IMR-90 (cell line): Measurements from ENCODE around the gene ALKAL2. TPM values are rescaled to one million over a fixed set of nuclear protein-coding genes. Genes with fewer than 3 reads are reported as not detected.

Experiments used
- ATAC-seq: fragments of 200-7000 bp; cut with Tn5 transposase; 2 replicates; pipeline ENCODE4 v1.9.1; 2020; ENCODE audit warnings: low read depth, mild to moderate bottlenecking, moderate library complexity
- BruUV-seq: library from RNA; stranded (reverse); fragments of 400-500 nt; replicated peaks from 2 replicates; lab custom pipeline; 2021; lab: Mats Ljungman, UMichigan
- CTCF ChIA-PET: fragments of 300-600 bp; formaldehyde crosslinking; extraction: SDS; loops from one replicate; lab custom pipeline; 2021; ENCODE audit warnings: antibody characterized with exemption; lab: Yijun Ruan, JAX
- POLR2A ChIA-PET: fragments of 300-600 bp; sonication (Branson Sonifier 250); formaldehyde crosslinking; loops from one replicate; lab custom pipeline; 2022; ENCODE audit warnings: antibody characterized with exemption; ENCODE audit not compliant: unreplicated experiment; lab: Charles Lee
- DNase-seq: peaks from one replicate; pipeline ENCODE4 v3.0.0; 2013
- H2AFZ ChIP-seq: replicated peaks from 2 replicates; pipeline ENCODE3; 2013; ENCODE audit warnings: low read length, mild to moderate bottlenecking; ENCODE audit not compliant: poor library complexity
- H2AK5ac ChIP-seq: 2 replicates; pipeline ENCODE4 v1.6.1; 2013; ENCODE audit warnings: low read depth, low read length, inconsistent platforms
- H2AK9ac ChIP-seq: replicated peaks from 2 replicates; pipeline ENCODE3; 2013; ENCODE audit warnings: mild to moderate bottlenecking, low read depth, low read length, moderate library complexity; ENCODE audit not compliant: poor library complexity
- H2BK120ac ChIP-seq: 2 replicates; pipeline ENCODE4 v1.6.1; 2013; ENCODE audit warnings: low read depth, low read length, inconsistent platforms
- H2BK15ac ChIP-seq: 3 replicates; pipeline ENCODE4 v1.6.1; 2013; ENCODE audit warnings: low read depth, low read length, inconsistent platforms
- H2BK20ac ChIP-seq: 2 replicates; pipeline ENCODE4 v1.6.1; 2013; ENCODE audit warnings: low read depth, mild to moderate bottlenecking, inconsistent platforms, low read length, moderate library complexity
- H2BK5ac ChIP-seq: 2 replicates; pipeline ENCODE4 v1.6.1; 2013; ENCODE audit warnings: mild to moderate bottlenecking, low read depth, low read length, inconsistent platforms; ENCODE audit not compliant: poor library complexity, severe bottlenecking
- H3K14ac ChIP-seq: replicated peaks from 2 replicates; pipeline ENCODE4 v1.6.1; 2013; ENCODE audit warnings: low read depth, low read length, inconsistent platforms
- H3K18ac ChIP-seq: 2 replicates; pipeline ENCODE4 v1.6.1; 2013; ENCODE audit warnings: low read depth, low read length, control low read depth
- H3K23ac ChIP-seq: 2 replicates; pipeline ENCODE4 v1.6.1; 2013; ENCODE audit warnings: low read depth, low read length, inconsistent platforms
- H3K27ac ChIP-seq: 2 replicates; pipeline ENCODE4 v1.5.1; 2013; ENCODE audit warnings: mild to moderate bottlenecking, control low read depth, low read length; ENCODE audit not compliant: insufficient read depth
- H3K27me3 ChIP-seq: 2 replicates; pipeline ENCODE4 v1.6.1; 2013; ENCODE audit warnings: low read length; ENCODE audit not compliant: control insufficient read depth, insufficient read depth
- H3K36me3 ChIP-seq: 2 replicates; pipeline ENCODE4 v1.6.1; 2013; ENCODE audit warnings: low read length, mixed read lengths; ENCODE audit not compliant: control insufficient read depth, insufficient read depth
- H3K4ac ChIP-seq: 2 replicates; pipeline ENCODE4 v1.6.1; 2013; ENCODE audit warnings: low read depth, low read length, inconsistent platforms
- H3K4me1 ChIP-seq: 2 replicates; pipeline ENCODE4 v1.6.1; 2013; ENCODE audit warnings: low read length, mixed read lengths; ENCODE audit not compliant: control insufficient read depth, insufficient read depth
- H3K4me2 ChIP-seq: 2 replicates; pipeline ENCODE4 v1.6.1; 2013; ENCODE audit warnings: low read depth, mild to moderate bottlenecking, control low read depth, low read length, moderate library complexity
- H3K4me3 ChIP-seq: 2 replicates; pipeline ENCODE4 v1.5.1; 2013; ENCODE audit warnings: low read depth, mild to moderate bottlenecking, control low read depth, low read length, moderate library complexity; ENCODE audit not compliant: insufficient read depth
- H3K56ac ChIP-seq: 2 replicates; pipeline ENCODE4 v1.6.1; 2013; ENCODE audit warnings: low read length, inconsistent platforms; ENCODE audit not compliant: insufficient read depth; ENCODE audit errors: extremely low read depth
- H3K79me1 ChIP-seq, 2 experiments: 2 replicates each; pipeline ENCODE4 v1.6.1; 2013; ENCODE audit warnings: low read length in 2 of 2, inconsistent platforms in 1 of 2, low read depth in 1 of 2
- H3K9ac ChIP-seq: 2 replicates; pipeline ENCODE4 v1.6.1; 2013; ENCODE audit warnings: low read depth, low read length, control low read depth
- H3K9me1 ChIP-seq: 2 replicates; pipeline ENCODE4 v1.6.1; 2013; ENCODE audit warnings: low read length, inconsistent platforms; ENCODE audit not compliant: insufficient read depth
- H3K9me3 ChIP-seq: 2 replicates; pipeline ENCODE4 v1.6.1; 2013; ENCODE audit warnings: low read length; ENCODE audit not compliant: control insufficient read depth, insufficient read depth
- H4K20me1 ChIP-seq: 2 replicates; pipeline ENCODE4 v1.6.1; 2013; ENCODE audit warnings: low read length, inconsistent platforms; ENCODE audit not compliant: insufficient read depth
- H4K5ac ChIP-seq: 2 replicates; pipeline ENCODE4 v1.6.1; 2013; ENCODE audit warnings: mild to moderate bottlenecking, low read depth, low read length, control low read depth
- H4K8ac ChIP-seq, 2 experiments: 2 replicates each; pipeline ENCODE4 v1.6.1; 2013; ENCODE audit warnings: low read depth in 2 of 2, low read length in 2 of 2, control low read depth in 1 of 2, inconsistent platforms in 1 of 2
- H4K91ac ChIP-seq: 2 replicates; pipeline ENCODE4 v1.6.1; 2013; ENCODE audit warnings: low read depth, low read length, inconsistent platforms; ENCODE audit not compliant: insufficient read depth
- POLR2A ChIP-seq: IDR thresholded peaks from 2 replicates; pipeline ENCODE4 v1.6.1; 2012; ENCODE audit warnings: mild to moderate bottlenecking, low read depth, low read length
- RCOR1 ChIP-seq: IDR thresholded peaks from 2 replicates; pipeline ENCODE4 v1.6.1; 2012; ENCODE audit warnings: mild to moderate bottlenecking, low read length, improper control_type of control experiment; ENCODE audit not compliant: insufficient replicate concordance
- RFX5 ChIP-seq: IDR thresholded peaks from 2 replicates; pipeline ENCODE4 v1.8.0; 2012; ENCODE audit warnings: low read depth, mild to moderate bottlenecking, low read length, moderate library complexity
- SMC3 ChIP-seq: fragments of 150-350 bp; IDR thresholded peaks from 2 replicates; pipeline ENCODE4 v1.6.1; 2016; ENCODE audit warnings: low read depth, mild to moderate bottlenecking, antibody characterized with exemption, low read length, moderate library complexity
- WGBS, 2 experiments: methylation state at CpG; one replicate each; pipeline versions ENCODE4 v1.1.5 to v1.1.7; 2013; ENCODE audit warnings: missing lambda C conversion rate in 2 of 2; ENCODE audit not compliant: insufficient read length in 1 of 2; ENCODE audit errors: extremely low coverage in 2 of 2; 5-methylcytosine and 5-hydroxymethylcytosine counted together
- dilution Hi-C: fragments of 300-500 bp; cut with HindIII; formaldehyde crosslinking; loops from one replicate; pipeline ENCODE4 v1.14.3; 2018; ENCODE audit warnings: low sequenced_read_pairs; ENCODE audit not compliant: unreplicated experiment
- in situ Hi-C: fragments of 300-500 bp; cut with MboI; formaldehyde crosslinking; loops from 3 replicates; pipeline ENCODE4 v1.14.3; 2019; ENCODE audit warnings: low sequenced_read_pairs, inconsistent platforms, mixed read lengths
- intact Hi-C: fragments of 100-400 bp; cut with micrococcal nuclease; formaldehyde crosslinking; loops from 2 replicates; pipeline ENCODE4 v1.10.0; 2022
- polyA plus RNA-seq, 3 experiments: library from polyadenylated mRNA; depleted of rRNA; stranded (reverse); fragments of >200 nt; gene quantifications; 2 replicates each; pipeline ENCODE4 v1.2.3, GENCODE V29; 2012; ENCODE audit warnings: low replicate concordance in 1 of 3
- total RNA-seq: library from RNA; depleted of rRNA; stranded (reverse); fragments of >200 nt; gene quantifications from 2 replicates; pipeline ENCODE4 v1.2.3, GENCODE V29; 2012

ALKAL2 gene
- total and polyA plus RNA-seq, 2 of the 4 experiments (the other 2 are of a cell fraction), result not detected

GRCh38 chr2:281381-281780, 6.5 kb downstream of the ALKAL2 start:
- Histone ChIP-seq H3K9me1 (peaks cover 13% of the 10 kb centered on the region; the same call in 1 of the 2 replicates), H3K27me3 (no peaks in the 10 kb centered on the region), H2BK5ac (no peak overlapping the region), H2AK9ac (no peak overlapping the region), H2AFZ (no peak overlapping the region), H4K5ac (no peak overlapping the region), H3K56ac (no peak overlapping the region), H3K4me1 (peaks cover 7% of the 10 kb centered on the region), H4K8ac (no peak overlapping the region), H3K36me3 (peaks cover 25% of the 10 kb centered on the region), H2BK20ac (no peak overlapping the region), H2BK120ac (no peak overlapping the region), H4K20me1 (peaks cover under 1% of the 10 kb centered on the region; the same call in 1 of the 2 replicates), H4K91ac (no peak overlapping the region), H2AK5ac (no peak overlapping the region), H3K18ac (no peak overlapping the region), H3K14ac (no peak overlapping the region), H3K4me3 (no peak overlapping the region), H3K9me3 (no peaks in the 10 kb centered on the region), H3K79me1 (peaks cover 6 to 9% of the 10 kb centered on the region in 2 experiments; a peak in 3 of 4 replicates), H3K27ac (no peak overlapping the region), H3K23ac (no peak overlapping the region), H3K9ac (no peak overlapping the region), H3K4me2 (no peak overlapping the region), H2BK15ac (no peak overlapping the region), H3K4ac (no peak overlapping the region)
- no peak for ATAC-seq
- DNase-seq, result no peak
- ChIA-PET POLR2A (no interaction called here), CTCF (no interaction called here)
- no TSS peak for BruUV-seq
- WGBS, 2 experiments, result 93% methylated on average over 5 of the region's 9 CpGs; no CpG with 5 or more reads in 1 of the 2 experiments
- no peak for TF ChIP-seq SMC3
- TF ChIP-seq POLR2A, result no peak
- TF ChIP-seq RFX5, result no peak
- no peak for TF ChIP-seq RCOR1
- intact Hi-C loops, result no loop called here
- in situ Hi-C loops, result no loop called here
- dilution Hi-C loops, result no loop called here
